KBM-7 (cell line): ENCODE results near the gene CCNC.
"Not testable (repeated sequence)": the region's sequence is repeated elsewhere in the genome, so short reads cannot be mapped to it uniquely, and the experiment has no call there.

Experiments used
- DNase-seq: peaks from one replicate; pipeline ENCODE4 v3.0.0-alpha.2; 2015
- in situ Hi-C: fragments of 300-500 bp; cut with MboI; formaldehyde crosslinking; loops from 2 replicates; pipeline ENCODE4 v1.14.3; 2020; ENCODE audit warnings: low sequenced_read_pairs, low pct_unique_long_range_greater_than_20kb, mixed read lengths

CCNC gene

GRCh38 chr6:99604166-99605073, 36.0 kb upstream of the CCNC start:
- in situ Hi-C loops: no loop called here
- no peak for DNase-seq

GRCh38 chr6:99603421-99604165, 35.1 kb upstream of the CCNC start:
- DNase-seq: peak; percentile 60
- in situ Hi-C loops: no loop called here

GRCh38 chr6:99602520-99603420, 34.3 kb upstream of the CCNC start:
- no peak for DNase-seq
- in situ Hi-C loops: no loop called here

- in situ Hi-C loops, DNase-seq: not testable (repeated sequence)
These were observed 26.2 kb upstream of the CCNC start for GRCh38 chr6:99594696-99595095.

- peak; percentile 41 for DNase-seq
These were observed 24.4 kb upstream of the CCNC start for GRCh38 chr6:99592900-99593299.

GRCh38 chr6:99591673-99592364, 23.4 kb upstream of the CCNC start:
- DNase-seq: no peak
- in situ Hi-C loops: no loop called here

More at GRCh38 chr6:99592900-99593299, 24.4 kb upstream of the CCNC start:
- in situ Hi-C loops: no loop called here

- no peak for DNase-seq
- in situ Hi-C loops: no loop called here
These were observed 22.5 kb upstream of the CCNC start for GRCh38 chr6:99590728-99591672.

- DNase-seq: no peak
- in situ Hi-C loops: no loop called here
These were observed 21.5 kb upstream of the CCNC start for GRCh38 chr6:99589907-99590493.

GRCh38 chr6:99589290-99589672, 20.8 kb upstream of the CCNC start:
- DNase-seq: peak; percentile 44
- in situ Hi-C loops: no loop called here

- DNase-seq: peak; percentile 93
- in situ Hi-C loops: no loop called here
These were observed 20.3 kb upstream of the CCNC start for GRCh38 chr6:99588618-99589289.

GRCh38 chr6:99587792-99588191, 19.3 kb upstream of the CCNC start:
- no peak for DNase-seq
- in situ Hi-C loops: no loop called here

- DNase-seq: no peak
- in situ Hi-C loops: no loop called here
These were observed 11.3 kb upstream of the CCNC start for GRCh38 chr6:99579781-99580180.

- peak; percentile 32 for DNase-seq
- in situ Hi-C loops: no loop called here
These were observed 7.2 kb upstream of the CCNC start for GRCh38 chr6:99575544-99576227.

- DNase-seq: no peak
- in situ Hi-C loops: no loop called here
These were observed 5.6 kb upstream of the CCNC start for GRCh38 chr6:99573980-99574617.

GRCh38 chr6:99563056-99563723, 5.3 kb downstream of the CCNC start:
- no peak for DNase-seq
- in situ Hi-C loops: no loop called here
